Measurements from ENCODE around the gene CNPPD1.

GRCh38 chr2:219168526-219168925 is 8.2 kb downstream of the CNPPD1 start:
- TF ChIP-seq, protein P1, sequence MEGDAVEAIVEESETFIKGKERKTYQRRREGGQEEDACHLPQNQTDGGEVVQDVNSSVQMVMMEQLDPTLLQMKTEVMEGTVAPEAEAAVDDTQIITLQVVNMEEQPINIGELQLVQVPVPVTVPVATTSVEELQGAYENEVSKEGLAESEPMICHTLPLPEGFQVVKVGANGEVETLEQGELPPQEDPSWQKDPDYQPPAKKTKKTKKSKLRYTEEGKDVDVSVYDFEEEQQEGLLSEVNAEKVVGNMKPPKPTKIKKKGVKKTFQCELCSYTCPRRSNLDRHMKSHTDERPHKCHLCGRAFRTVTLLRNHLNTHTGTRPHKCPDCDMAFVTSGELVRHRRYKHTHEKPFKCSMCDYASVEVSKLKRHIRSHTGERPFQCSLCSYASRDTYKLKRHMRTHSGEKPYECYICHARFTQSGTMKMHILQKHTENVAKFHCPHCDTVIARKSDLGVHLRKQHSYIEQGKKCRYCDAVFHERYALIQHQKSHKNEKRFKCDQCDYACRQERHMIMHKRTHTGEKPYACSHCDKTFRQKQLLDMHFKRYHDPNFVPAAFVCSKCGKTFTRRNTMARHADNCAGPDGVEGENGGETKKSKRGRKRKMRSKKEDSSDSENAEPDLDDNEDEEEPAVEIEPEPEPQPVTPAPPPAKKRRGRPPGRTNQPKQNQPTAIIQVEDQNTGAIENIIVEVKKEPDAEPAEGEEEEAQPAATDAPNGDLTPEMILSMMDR (IDR thresholded peaks at IDR 0.05): no peak
- no peak for TF ChIP-seq ELK1 (IDR thresholded peaks at IDR 0.05; ENCODE audit: low read depth, low read length)
- no peak for TF ChIP-seq POLR2A (IDR thresholded peaks at IDR 0.05; ENCODE audit: low read length)
- TF ChIP-seq EHMT2 (IDR thresholded peaks at IDR 0.05; ENCODE audit: low read depth): no peak
- no peak for TF ChIP-seq HOXB5 (CRISPR knock-in tag; IDR thresholded peaks at IDR 0.05)
- TF ChIP-seq FOSL2 (IDR thresholded peaks at IDR 0.05): no peak
- TF ChIP-seq FOSL2 (CRISPR knock-in tag; IDR thresholded peaks at IDR 0.05): no peak
- no peak for TF ChIP-seq MAFK (IDR thresholded peaks at IDR 0.05; ENCODE audit: partially characterized antibody)
- TF ChIP-seq MYC (IDR thresholded peaks at IDR 0.05; ENCODE audit: borderline replicate concordance, low read length): no peak
- TF ChIP-seq CHD4 (IDR thresholded peaks at IDR 0.05; ENCODE audit: borderline replicate concordance): no peak
- TF ChIP-seq, protein P2, sequence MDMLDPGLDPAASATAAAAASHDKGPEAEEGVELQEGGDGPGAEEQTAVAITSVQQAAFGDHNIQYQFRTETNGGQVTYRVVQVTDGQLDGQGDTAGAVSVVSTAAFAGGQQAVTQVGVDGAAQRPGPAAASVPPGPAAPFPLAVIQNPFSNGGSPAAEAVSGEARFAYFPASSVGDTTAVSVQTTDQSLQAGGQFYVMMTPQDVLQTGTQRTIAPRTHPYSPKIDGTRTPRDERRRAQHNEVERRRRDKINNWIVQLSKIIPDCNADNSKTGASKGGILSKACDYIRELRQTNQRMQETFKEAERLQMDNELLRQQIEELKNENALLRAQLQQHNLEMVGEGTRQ (IDR thresholded peaks at IDR 0.05): no peak
- TF ChIP-seq KDM1A (IDR thresholded peaks at IDR 0.05; ENCODE audit: low read depth): no peak
